HT-29 (cell line): ENCODE results near the gene IL36B. TPM values are rescaled to one million over a fixed set of nuclear protein-coding genes. Genes with fewer than 3 reads are reported as not detected.

Experiments
- small RNA-seq: library from RNA; depleted of rRNA; stranded (forward); fragments of <200 nt; gene quantifications from one replicate; pipeline ENCODE3, GENCODE V24; 2014
- total RNA-seq: library from RNA; depleted of rRNA; stranded (reverse); fragments of >200 nt; shearing (Covaris generic); gene quantifications from 2 replicates; pipeline ENCODE4 v1.2.3, GENCODE V29; 2014; rRNA removed

Gene IL36B
- total RNA-seq, 1 experiment from 2014 or later = not detected

Small RNA genes within 50 kb of the gene (small RNA-seq; reads per million reads assigned to genes)
- gene HMGN2P23 (not detected), gene RNU6-1180P (not detected)

Other genes with a start within 250 kb of the IL36B start
- 0.13 and 0.20 TPM in 2 replicates for gene IL1B, start 216.1 kb downstream of the IL36B start, total RNA-seq
- not detected in 2 replicates for gene IL37, start 141.7 kb downstream of the IL36B start, total RNA-seq
- not detected in 2 replicates for gene IL36G, start 74.9 kb downstream of the IL36B start, total RNA-seq
- gene IL36A, start 47.4 kb downstream of the IL36B start, total RNA-seq = not detected in 2 replicates
- 0.44 and 1.4 TPM in 2 replicates for gene IL36RN, start 6.3 kb upstream of the IL36B start, total RNA-seq
- 0.42 TPM in 1 of 2 replicates, not detected in the other for gene IL1F10, start 15.1 kb upstream of the IL36B start, total RNA-seq
- 12.0 and 13.3 TPM in 2 replicates for gene IL1RN, start 74.7 kb upstream of the IL36B start, total RNA-seq
- 85.5 and 90.1 TPM in 2 replicates for gene PSD4, start 121.1 kb upstream of the IL36B start, total RNA-seq
- gene PAX8, start 226.1 kb upstream of the IL36B start, total RNA-seq = 1.5 and 3.4 TPM in 2 replicates